ENCODE measurements around the gene CSF1R.

Gene CSF1R

DNA sequence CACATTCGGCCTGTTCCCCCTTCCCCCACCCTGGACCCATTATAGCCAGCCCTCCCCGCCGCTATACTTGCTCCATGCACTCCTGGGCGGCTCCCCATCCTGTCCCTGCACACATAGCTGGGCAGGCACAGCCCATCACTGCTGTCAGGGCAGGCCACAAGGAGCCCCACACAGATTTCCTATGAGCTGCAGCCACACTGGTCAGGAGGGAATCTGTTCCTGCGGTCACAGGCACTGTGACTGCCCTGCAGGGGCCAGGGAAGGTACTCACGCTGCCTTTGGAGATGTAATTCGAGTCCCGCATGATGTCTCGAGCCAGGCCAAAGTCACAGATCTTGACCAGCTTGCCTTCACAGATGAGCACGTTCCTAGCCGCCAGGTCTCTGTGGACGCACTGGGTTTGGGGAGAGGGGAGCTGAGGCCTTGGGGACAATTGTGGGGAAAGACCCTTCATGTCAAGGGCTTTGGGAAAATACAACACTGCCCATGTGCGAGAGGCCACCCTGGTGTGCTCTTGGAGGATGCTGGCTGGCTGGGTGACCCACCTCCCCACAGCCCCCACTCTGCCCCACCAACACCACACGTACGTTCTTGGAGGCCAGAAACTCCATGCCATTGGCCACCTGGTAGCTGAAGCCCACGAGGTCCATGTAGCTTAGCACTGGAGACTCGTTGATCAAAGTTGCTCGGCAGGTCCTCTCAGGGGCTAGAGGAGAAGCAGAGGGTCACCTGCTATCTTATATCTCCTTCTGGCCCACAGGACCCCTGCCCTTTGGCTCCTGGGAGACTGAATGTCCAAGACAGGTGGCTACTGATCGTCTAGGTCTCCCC, 34.5 kb upstream of the CSF1R start:
- DNase-seq: no peak

DNA sequence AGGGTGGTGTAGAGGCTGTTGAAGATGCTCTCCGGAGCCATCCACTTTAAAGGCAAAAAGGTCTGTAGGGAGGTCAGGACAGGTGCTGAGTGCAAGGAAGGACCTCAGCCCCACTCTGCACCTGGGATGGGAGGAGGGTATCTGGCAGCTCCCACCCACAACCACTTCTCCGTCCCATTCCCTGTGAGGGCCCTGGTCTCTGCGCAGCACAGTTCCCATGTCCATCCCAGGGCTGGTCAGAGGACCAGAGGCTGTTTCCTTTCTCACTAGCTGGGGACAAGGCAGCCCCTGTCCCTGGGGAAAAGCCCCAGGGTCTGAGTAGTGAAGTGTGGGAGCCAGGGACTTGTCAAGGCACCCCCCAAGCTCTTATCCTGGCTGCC, 33.7 kb upstream of the CSF1R start:
- DNase-seq: no peak

DNA sequence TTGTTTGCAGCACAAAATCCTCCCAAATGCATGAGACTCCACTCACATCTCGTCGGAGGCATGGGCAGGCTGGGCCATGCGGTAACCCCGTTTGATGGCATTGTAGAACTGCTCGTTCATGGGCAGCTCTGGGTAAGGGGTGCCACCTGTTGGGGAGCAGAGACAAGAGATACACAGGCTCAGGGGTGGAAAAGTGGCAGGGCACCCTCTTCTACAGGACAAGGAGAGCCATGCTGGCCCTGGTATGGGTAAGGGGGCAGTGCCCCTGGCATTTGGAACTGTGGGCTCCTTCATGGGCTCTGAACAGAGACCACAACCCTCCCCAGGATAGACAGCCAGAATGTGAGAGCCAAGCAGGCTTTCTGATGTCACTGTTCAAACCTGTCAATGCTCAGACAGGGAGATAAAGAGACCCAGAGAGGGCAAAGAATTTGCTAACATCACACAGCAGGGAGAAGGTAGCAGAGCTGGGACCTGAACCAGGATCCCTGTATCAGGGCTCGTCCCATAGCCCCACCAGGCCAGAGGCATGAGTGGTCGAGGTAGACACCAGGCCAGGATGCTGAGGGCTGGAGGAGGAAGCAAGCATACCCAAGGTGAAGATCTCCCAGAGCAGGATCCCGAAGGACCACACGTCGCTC, 33.2 kb upstream of the CSF1R start:
- DNase-seq: no peak

DNA sequence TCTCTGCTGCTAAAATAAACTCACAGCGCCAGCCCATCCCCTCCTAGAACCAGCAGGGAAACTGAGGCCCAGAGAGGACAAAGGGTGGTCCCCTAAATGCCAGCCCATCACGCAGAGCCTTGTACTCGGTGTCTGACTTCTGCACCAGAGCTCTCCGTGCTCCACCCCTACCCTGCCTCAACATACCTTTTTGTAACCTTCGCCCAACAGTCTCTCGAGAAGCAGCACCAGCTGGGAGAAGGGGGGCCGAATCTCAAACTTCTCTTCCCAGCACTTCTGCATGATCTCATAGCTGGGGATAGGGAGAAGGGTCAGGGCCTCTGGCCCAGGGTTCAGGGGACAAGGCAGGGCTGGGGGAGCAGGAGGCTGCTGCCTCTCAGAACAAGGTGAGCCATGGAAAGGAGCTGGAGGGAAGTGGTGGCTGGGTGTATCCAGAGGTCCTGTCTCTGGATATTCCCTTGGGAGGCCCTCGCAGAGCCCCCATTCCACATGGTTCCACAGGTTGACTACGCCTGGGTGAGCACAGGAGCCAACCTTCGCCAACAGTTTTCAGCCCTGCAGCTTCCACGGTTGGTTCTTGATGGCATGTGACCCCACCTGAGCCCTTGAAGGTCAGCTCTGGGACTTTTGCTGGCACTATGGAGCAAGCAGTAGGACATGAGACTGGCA, 32.3 kb upstream of the CSF1R start:
- DNase-seq: no peak

DNA sequence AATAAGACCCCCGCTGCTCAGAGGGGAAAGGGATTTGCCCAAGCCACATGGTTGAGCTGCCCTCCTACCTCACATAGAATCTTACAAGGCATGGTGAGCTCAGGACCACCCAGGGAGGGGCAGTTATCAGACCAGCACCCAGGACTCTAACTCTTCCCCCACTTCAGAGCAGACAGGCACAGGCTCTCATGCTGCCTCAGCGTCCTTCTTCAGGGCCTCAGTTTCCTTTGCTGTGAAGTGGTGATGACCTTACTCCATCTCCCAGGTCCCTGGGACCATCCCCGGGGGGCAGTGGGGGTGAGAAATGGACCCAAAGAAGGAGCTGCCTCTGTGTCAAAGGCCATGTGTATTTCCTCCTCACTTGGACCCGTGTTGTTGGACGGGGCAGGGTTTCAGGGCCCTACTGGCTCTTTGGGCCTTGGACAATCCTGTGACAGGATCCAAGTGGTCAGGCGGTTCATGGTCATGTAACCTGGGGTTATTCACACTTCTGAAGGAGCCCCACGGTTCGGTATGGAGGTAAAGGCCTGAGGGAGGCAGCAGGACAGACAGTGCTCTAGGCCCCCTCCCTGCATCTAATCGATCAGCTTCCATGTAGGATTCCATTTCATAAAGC, 31.7 kb upstream of the CSF1R start:
- DNase-seq: no peak

DNA sequence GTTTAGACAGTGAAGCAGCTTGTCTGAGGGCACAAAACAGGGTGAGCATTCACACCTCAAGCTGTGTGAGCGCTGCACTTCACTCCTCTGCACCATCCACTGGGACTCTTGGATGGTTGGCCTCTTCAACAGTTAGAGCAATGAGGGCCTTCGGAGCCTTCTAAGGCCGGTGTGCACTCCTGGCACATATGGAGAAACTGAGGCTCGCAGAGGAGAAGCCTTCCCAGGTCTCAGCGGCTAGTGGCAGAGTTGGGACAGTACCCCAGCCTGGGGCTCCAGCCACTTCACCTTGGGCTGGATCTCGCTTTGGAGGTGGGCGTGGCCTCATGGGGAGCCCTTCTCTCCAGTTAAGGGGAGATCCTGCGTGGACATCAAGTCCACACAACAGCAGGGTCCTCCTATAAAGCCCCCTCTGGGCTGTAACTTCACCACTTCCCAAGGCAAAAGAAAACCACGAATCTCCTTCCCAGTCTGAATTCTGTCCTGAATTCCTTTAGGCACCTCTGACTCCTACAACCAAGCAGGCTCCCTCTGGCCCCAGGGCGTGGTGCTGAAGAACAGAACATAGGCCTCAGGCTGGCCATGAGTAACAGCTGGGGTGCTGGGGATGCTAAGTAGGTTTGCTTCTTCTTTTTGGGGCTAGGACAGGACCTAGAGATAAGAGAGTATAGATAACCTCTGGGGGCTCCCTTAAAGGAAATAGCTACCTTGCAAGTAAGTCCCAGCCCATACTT, 30.5 kb upstream of the CSF1R start:
- DNase-seq: no peak

DNA sequence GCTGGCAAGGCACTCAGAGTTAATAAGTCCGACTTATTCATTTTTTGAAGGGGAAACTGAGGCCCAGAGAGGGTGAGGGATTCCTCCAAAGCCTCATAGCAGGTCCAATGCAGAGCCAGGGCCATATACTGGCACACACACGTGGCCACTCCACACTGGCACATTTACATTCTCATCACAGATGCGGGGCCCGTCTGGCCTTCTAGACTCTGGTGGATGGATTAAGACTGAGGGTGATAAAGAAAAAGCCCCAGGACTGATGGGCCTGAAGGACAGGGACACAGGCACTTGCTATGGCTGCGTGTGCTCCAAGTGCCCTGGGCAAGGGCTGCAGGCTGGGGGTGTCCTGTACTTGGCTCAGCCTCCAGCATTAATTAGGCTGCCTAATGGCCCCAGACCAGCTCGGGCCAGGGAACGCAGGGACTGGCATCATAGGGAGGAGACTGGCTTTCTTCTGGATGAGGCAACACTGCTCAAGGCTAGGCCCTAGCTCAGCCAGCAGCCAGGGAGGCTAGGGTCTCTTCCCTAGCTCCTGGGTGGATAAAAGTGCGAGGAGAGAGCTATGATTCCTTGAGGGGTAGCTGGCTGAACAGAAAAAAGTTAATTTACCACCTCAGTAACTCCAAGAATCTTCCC, 28.5 kb upstream of the CSF1R start:
- DNase-seq: no peak

DNA sequence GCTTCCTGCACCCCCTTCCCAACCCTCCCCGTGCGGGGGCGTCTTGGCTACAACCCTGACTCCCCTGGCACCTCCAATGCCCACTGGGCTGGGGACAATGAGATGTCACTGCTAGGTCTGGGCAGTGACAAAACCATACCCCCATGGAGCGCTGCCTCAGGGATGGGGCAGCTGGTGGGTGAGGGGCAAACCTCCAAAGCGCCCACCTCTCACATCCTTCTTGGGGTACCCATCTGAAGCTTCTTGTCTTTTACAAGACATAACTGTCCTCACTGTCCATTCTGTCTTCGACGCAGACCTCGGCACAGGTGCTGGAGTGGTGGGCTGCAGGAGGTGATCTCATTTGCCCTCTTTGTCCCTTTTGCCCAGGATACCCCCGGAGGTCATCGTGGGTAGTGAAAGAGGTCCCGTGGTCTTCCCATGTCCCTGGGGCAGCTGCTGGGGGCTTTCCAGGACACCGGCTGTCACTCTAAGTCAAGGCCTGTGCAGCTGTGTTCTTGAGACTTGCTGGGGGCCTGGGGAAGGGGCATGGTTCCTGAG, 27.8 kb upstream of the CSF1R start:
- DNase-seq: no peak

DNA sequence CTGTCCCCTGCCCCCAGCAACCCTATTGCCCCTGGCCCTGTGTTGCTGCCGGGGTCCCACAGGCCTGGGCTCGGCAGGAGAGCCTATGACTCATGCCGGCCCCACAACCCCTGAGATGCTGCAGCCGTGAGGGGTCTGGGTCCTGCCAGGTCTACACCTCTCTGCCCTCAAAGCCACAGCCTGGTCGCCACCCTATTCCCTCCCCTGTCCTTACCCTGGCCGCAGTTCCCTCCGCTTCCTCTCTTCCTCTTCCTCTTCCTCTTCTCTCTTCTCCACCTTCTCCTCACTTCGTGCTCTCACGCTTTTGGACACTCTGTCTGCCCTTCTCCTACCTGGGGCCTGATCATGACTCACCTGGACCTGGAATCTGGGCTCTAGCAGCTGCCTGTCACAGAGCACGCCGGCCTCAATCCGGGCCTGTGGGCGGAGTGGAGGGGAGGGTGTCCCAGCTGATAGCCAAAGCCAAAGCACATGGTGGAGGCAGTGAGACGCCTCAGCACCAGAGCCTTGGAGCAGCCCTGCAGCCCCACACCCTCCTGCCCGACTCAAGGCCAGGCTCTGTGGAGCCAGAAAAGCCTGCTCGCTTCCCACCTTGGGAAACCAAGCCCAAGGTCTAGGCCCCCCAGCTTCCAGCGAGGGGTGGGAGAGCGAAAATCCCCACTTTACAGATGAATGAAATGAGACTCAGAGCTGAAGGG, 26.8 kb upstream of the CSF1R start:
- no peak for DNase-seq

DNA sequence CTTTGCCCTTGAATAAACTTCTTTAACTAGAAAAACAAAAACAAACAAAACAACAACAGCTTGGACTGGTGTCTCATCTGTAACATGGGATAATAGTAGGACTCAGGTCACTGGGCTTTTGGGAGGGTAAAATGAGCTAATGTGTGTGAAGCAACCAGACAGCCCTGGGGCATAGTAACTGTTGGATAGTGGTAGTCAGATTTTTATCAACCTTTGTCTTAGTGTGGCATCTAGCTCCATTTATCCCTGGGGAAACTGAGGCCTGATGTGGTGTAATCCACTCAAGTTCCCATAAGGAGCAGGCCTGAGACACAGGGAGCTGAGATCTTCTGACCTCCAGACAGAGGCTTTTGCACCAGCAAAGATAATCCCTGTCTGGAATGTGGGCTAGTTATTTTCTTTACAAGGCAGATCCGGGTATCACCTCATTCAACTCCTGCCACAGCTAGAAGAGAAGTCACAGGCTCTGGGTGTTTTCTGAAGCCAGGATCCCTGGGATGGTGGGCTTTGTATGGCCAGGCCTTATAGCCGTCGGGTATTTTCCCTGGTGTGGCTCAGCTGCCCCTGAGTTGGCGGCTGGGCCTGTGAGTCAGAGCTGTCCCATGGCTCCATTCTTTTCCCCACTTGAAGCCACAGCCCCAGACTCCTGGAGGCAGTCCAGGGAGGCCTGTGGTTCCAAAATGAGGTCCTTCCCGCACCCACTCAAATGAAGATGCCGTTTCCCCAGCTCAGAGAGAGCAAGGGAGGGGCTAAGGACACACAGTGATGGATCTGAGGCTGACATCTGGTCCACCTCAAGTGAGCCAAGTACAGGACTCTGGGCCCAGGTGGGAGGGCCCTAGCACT, 26.1 kb upstream of the CSF1R start:
- DNase-seq: no peak

DNA sequence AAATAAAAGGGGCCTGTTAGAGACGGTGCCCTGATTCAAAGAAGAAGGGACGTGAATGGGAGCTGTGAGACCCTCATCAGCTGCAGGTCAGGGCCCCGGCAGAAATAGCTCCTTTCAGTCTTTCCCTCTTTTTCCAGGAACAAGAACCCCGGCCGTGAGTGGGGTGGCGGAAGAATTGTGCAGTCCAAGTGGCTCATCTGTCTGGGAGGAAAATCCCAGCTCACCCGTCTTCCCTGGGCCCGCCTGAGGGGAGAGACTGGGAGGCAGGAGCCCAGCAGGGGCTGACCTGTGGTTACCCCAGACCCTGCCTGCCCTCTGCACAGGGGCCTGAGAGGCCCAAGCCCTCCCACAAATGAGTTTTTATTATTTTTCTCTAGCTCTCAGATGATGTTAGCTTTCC, 24.8 kb upstream of the CSF1R start:
- DNase-seq: no peak

DNA sequence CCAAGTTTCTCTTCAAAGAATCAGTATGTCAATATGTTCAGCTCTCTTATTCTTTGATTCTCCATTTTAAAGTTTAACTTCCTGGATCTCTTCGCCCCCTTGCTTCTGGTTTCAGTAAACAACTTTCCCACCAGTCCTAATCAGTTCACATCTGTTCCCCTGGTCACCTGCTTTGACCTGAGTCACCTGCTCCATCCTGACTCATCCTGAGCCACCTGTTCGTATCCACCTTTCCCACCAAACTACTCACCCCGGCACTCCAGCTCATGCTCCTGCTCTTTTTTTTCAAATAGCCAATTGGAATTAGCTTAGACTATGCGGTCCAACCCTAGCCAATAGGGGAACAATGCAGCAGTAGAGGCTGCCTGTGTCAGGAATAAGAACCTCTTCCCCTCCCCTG, 23.6 kb upstream of the CSF1R start:
- no peak for DNase-seq

DNA sequence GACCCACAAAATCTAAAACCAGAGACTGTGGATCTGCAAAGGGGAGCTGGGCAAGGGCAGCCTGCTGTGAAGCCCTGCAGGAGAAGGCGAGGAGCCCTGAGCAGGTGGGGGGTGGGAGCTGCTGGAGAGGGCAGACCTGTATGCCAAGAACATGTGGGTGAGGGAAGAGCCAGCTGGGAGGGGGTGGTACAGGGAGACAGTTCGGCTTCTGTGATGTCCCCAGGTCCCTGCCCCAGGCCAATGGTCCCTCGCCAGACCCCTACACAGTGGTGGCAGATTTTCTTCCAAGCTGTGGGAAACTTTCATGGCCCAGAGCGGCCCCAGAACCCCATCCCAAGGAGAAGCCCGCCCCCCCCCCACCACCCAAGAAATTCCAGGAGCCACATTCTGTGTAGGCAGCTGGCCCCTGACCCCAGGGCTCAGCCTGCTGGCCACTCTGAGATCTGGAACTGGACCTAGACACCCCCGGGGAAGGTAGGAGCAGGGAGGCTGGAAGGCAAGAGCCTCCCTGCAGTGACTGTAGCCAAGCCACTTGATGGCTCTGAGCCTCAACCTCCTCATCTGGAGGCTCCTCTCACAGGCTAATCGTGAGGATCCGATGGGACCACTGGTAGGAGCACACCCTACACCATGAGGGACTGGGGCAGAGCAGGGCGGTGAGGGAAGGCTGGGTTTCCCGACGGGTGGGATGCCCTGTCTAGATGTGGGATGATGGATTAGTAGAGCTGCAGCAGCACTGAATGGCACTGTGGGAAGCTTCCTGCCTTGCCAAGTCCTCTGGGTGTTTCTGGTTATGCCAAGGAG, 22.6 kb upstream of the CSF1R start:
- no peak for DNase-seq

DNA sequence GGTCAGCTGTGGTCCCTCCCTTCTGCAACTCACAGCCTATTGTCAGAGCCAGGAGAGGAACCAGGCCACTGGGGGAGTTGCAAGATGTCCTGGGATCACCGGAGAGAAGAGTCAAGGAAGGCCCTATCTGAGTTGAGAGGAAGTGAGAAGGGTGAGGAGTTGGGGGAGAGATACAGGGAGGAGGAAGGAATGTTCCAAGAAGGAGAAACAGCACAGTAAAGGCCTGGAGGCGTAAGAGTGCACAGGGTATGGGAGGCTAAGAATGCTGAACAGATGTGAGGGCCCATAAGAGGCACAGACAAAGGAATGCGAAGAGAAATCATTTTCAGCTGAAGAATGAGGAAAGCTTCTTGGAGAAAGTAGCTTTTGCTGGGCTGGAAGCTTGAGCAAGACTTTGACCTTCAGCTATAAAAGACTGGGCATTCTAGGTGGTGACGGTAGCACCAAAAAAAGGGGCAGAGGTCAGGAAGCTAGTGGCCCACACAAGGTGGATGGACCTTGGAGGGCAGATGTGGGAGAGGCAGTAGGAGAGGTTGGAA, 21.6 kb upstream of the CSF1R start:
- no peak for DNase-seq

DNA sequence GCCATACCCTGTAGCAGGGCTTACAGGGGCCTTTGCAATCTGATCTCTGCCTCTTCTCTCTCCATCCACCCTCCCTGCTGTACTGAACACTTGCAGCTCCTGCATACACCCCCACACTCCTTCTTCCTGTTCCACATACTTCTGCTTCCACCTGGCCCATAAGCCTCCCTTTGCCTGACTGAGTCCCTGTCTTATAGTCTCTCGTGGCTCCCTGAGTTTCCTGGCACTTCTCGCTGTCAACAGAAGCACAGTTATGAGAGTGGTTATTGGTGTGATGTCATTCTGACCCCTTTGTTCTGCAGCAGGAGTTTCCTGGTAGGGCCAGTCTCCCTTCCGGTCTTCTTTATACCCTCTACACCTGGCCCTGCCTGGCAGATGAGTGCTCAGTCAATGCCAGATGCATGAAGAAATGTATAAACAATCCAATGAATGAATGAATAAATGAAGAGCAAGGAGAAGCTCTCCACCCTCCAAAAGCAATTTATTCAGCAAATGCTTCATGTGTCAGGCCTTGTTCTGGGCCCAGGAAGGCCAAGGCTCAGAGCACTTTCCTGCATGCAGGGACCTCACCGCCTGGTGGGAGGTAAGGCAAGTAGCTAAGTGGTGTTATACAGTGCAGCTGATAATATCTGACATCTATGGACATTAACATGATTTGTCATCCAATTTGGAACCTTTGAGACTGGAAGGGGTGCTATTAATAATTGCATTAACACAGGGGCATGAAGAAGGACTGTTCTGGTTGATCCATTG, 20.5 kb upstream of the CSF1R start:
- no peak for DNase-seq

DNA sequence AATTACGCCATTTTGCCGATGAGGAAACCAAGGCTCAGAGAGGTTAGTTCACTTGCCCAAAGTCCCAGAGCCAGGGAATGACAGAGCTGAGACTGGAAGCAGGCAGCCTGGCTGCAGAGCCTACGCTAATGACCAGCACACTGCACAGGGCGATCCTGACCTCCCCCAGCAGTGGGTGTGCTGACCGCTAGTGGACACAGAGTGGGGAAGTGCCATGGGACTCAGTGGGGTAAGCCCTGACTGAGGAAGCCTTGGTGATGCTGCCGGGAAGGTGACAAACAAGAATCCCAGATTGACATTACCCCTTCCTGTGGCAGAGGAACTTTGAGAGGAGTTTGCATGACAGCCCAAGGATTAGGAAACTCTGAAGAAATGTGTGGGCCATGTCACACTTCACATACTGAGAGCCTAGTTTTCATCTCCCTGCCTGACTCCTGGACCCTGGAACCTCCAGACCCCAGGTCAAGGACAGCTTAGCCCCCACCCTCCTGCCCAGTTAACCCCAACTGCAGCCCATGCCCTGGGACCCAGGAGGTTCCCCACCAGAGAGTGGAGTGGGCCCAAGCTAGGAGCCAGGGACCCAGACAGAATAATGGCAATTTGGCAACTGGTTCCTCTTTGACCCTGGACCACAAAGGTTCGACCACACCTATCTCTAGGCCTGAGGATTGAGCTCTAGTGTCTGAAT, 19.7 kb upstream of the CSF1R start:
- no peak for DNase-seq

DNA sequence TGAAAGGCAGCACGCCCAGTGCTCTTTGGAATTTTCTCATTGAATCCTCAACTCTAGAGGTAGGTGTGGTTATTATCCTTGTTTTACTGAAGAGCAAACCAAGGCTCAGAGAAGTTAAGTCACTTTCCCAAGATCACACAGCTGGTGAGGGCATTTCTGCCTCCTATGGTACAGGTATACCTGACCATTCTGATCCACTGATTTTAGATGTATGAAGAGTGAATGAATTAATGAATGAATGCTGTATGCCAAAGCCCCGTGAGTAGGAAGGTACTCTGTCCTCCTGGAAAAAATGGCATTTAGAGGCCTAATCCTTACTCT, 18.2 kb upstream of the CSF1R start:
- no peak for DNase-seq
